NB4 (cell line): ENCODE results near the gene ASCC3.

ENCODE experiments used
- CTCF ChIP-seq: IDR thresholded peaks from one replicate; pipeline ENCODE4 v1.5.1; 2012; ENCODE audit warnings: low read depth, low read length
- POLR2A ChIP-seq: IDR thresholded peaks from 2 replicates; pipeline ENCODE4 v1.6.1; 2011; ENCODE audit warnings: mild to moderate bottlenecking; ENCODE audit not compliant: insufficient read length; ENCODE audit errors: extremely low read depth
- TF ChIP-seq, protein P1 (sequence below): IDR thresholded peaks from 2 replicates; pipeline ENCODE4 v1.6.1; 2011; ENCODE audit warnings: low read depth, low read length

DNA sequence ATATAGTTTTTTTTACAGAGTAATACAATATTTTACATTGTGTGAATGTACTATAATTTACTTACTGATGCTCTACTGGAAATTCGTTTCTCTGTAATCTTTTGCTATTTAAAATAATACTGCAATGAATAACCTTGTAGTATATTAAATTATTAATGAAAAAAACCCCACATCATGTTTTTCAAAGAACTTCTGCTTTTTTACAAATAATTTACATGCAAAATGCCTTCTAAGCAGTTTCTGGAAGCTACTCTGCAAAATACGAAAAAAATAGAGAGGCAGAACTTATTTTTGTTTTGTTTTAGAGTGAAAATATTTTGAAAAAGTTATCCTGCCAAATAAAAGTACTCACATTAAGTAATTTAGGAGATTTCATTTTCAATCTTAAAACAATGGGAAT is 250.6 kb downstream of the ASCC3 start:
- TF ChIP-seq CTCF (no peak), POLR2A (no peak)
- TF ChIP-seq, protein P1, sequence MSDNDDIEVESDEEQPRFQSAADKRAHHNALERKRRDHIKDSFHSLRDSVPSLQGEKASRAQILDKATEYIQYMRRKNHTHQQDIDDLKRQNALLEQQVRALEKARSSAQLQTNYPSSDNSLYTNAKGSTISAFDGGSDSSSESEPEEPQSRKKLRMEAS, result no peak
